NCI-H146 treated with DMSO at 0.1 percent for 48 hours (cell line): ENCODE results near the gene SPSB4.

ENCODE experiments used
- DNase-seq: peaks from one replicate; lab custom pipeline; 2025; ENCODE audit not compliant: unreplicated experiment; lab: John Stamatoyannopoulos, UW

SPSB4 gene

GRCh38 chr3:141052201-141053069 lies 1.3 kb downstream of the SPSB4 start:
- DNase-seq: peak; percentile 60

- DNase-seq: no peak
Measured at GRCh38 chr3:141055136-141055535, 4.0 kb downstream of the SPSB4 start.

GRCh38 chr3:141055536-141056445 lies 4.6 kb downstream of the SPSB4 start:
- no peak for DNase-seq

GRCh38 chr3:141056751-141057171 lies 5.6 kb downstream of the SPSB4 start:
- DNase-seq: peak; percentile 55

GRCh38 chr3:141057436-141057835 lies 6.3 kb downstream of the SPSB4 start:
- no peak for DNase-seq

GRCh38 chr3:141057946-141058800 lies 7.0 kb downstream of the SPSB4 start:
- DNase-seq: no peak

GRCh38 chr3:141058996-141059395 lies 7.8 kb downstream of the SPSB4 start:
- no peak for DNase-seq

- DNase-seq: no peak
Measured at GRCh38 chr3:141059816-141060215, 8.7 kb downstream of the SPSB4 start.

GRCh38 chr3:141060327-141060726 lies 9.2 kb downstream of the SPSB4 start:
- DNase-seq: no peak

GRCh38 chr3:141063831-141064230 lies 12.7 kb downstream of the SPSB4 start:
- DNase-seq: no peak

- DNase-seq: no peak
Measured at GRCh38 chr3:141064255-141064926, 13.2 kb downstream of the SPSB4 start.

GRCh38 chr3:141065258-141065657 lies 14.1 kb downstream of the SPSB4 start:
- no peak for DNase-seq

GRCh38 chr3:141065841-141066805 lies 15.0 kb downstream of the SPSB4 start:
- no peak for DNase-seq

GRCh38 chr3:141067206-141067974 lies 16.2 kb downstream of the SPSB4 start:
- no peak for DNase-seq

- no peak for DNase-seq
Measured at GRCh38 chr3:141070229-141070628, 19.1 kb downstream of the SPSB4 start.

GRCh38 chr3:141070727-141071357 lies 19.7 kb downstream of the SPSB4 start:
- no peak for DNase-seq

- no peak for DNase-seq
Measured at GRCh38 chr3:141071681-141072260, 20.6 kb downstream of the SPSB4 start.

- no peak for DNase-seq
Measured at GRCh38 chr3:141072950-141073349, 21.8 kb downstream of the SPSB4 start.
